ENCODE data around the gene SMCO4.
"Not testable (repeated sequence)": the region's sequence is repeated elsewhere in the genome, so short reads cannot be mapped to it uniquely, and the experiment has no call there.

Gene SMCO4

DNA sequence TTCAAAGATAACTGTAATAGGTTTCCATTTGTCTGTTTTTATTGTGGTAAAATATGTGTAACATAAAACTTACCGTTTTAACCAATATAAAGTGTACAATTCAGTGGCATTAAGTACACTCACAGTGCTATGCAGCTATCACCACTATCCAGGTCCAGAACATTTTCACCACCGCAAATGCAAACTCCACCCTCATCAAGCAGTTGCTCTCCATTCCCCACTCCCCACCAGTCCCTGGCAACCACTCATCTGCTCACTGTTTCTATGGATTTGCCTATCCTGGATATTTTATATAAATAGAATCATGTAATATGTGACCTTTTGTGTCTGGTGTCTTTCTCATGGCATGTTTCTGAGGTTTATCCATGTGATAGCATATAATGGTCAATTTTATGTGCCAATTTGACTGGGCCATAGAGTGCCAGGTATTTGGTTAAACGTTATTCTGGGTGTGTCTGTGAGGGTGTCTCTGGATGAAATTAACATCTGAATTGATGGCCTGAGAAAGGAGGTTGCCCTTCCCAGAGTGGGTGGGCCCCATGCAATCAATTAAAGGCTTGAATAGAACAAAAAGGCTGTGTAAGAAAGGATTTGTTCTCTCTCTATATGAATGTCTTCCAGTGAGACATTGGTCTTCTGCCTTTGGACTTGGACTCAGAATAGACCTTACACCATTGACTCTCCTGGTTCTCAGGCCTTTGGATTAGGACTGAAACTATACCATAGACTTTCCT lies 17.2 kb upstream of the SMCO4 start:
- DNase-seq (ENCODE audit: low read depth), result no peak

DNA sequence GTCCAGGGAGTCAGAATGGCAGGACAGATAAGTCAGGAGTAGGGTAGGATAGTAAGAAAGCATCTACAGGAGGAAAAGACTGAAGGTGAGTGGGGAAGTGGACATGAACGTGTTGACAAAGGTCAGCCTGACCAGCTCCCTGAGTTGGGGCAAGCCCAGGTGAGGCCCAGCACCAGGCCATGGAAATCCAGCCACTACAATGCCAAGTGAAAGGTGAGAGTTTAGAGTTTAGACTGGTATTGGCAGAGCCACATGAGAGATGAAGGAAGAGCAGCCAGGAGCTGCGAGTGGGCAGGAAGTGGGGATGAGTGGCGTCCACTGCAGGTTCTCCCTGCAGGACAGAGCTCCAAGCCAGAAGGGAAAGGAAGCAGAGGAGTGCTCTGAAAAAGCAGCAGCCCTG lies 16.5 kb upstream of the SMCO4 start:
- no peak for DNase-seq (ENCODE audit: low read depth)

DNA sequence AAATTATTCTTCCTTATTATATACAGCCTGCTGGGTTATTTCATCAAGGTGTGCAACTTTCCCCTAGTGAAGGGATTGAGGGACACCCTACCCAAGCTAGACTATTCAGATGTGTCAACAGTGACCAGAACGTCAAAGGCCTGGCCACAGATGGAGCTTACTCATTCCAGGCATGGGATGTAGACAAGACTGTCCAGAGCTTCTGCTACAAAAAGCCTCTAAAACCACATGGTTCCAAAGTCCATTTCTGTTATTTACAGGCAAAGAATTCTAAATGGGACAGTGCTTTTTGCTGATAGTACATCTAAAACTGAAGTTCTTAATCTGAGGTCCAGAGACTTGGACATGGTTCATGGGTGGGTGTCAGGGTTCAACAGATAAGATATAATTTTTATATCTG lies 9.7 kb upstream of the SMCO4 start:
- no peak for DNase-seq (ENCODE audit: low read depth)

DNA sequence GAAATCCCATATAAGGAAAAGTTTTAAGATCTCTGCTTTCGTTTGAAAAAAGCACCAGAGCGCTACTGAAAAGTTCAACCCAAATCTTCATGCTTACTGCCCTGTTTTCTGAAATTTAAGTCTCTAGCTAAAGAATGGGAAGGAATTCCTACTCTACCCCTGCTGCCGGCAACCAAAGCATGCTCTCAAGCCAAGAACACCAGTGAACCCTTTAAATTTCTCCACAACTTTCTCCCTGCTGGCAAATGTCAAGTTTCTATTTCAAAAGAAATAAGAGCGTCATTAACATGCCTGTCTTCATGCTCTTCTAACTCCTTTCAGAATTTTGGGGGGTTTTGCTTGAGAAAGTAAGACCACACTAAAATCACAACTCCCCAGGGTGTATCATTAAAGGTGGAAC lies 6.8 kb upstream of the SMCO4 start:
- no peak for DNase-seq (ENCODE audit: low read depth)

DNA sequence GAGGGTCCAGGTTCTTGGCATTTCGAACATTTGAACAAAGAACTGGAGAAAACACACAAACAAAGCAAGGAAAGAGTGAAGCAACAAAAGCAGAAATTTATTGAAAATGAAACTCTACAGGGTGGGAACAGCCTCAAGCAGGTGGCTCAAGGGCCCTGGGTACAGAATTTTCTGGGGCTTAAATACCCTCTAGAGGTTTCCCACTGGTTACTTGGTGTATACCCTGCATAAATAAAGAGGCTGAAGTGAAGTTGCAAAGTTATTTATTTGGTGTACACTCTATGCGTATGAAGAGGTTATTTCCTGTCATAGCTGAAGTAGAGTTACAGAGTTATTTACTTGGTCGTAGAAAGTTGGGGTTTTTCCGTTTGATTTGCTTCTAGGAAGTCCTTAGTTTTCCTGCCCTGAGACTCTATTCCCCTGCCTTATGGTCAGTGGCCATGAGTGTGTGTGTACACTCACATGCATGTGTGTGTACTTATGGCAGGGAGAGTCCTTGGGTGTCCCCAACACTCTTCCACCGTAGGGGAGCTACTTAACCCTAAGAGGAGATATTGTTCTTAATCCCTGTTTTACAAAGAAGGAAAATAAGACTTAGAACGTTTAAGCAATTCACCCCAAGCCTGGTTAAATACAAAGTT lies 5.6 kb upstream of the SMCO4 start:
- DNase-seq (ENCODE audit: low read depth), result no peak

DNA sequence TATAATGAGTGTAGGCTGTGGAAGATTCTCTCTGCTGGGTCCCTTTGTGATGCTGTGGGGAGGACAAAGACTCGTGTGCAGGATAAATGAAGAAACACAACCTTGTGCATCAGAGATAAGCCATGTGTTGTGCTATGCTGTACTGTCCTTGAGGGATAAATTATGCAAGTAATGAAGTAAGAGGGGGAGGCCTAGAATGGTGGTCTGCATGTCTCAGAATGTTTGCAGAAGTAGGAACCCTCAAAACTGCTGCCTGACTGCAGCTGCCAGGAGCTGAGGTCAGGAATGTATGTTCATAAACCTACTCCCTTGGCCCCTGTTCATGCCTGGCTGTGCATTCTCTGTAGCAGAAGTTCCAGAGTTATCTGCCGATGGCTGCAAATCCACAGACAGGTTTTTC lies 4.6 kb upstream of the SMCO4 start:
- DNase-seq (ENCODE audit: low read depth), result no peak

DNA sequence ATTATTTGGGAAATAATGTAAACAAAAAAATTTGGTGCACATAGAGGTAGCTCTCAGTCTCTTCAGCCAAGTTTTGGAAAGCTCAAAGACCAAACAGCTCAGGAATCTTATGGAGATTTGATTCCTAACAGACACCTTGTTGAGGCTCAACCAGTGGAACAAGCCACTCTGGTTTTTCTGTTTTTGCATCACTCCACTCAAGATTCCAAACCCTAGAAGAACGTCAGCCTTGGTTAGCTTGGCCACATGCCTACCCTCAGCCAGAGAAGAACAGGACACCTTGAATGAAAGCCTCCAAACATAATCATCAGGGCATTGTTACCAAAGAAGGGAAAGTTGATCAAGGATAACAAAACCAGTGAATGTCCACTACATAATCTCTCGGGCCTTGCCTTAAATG lies 3.8 kb upstream of the SMCO4 start:
- no peak for DNase-seq (ENCODE audit: low read depth)

DNA sequence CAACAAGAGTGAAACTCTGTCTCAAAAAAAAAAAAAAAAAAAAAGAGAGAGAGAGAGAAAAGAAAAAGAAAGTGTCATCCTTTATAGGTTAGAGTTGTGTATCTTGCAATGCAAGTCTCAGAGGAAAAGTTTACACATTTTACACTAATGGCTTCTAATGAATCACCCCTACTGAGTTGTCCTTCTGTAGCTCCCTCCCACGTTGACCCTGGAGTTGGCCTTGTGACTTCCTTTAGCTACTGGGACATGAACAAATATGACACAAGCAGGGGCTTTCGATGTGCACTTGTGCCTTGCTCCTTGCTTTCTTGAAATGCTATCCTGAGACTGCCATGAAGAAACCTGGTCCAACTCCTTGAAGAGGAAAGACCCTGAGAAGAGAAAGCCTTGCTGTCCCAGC lies 2.4 kb upstream of the SMCO4 start:
- DNase-seq (ENCODE audit: low read depth), result no peak

DNA sequence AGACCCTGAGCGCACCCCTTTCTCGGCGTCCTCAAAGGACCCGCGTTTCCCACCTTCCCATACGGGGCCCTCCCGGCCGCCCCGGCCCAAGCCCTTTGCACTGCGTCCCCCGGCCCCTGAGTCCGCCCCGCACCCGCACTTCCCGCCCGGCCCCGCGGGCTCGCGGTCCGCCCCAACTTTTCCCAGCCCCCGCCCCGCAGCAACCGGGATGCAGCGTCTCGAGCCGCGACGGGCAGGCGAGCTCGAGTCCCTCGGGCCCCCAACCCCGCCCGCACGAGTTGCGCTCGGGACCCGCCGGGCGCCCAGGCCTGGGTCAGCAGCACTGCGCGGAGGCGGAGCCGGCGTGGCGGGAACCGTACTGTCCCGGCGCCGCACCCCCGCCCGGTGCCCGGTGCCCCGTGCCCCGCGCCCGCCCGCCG lies 371 bp downstream of the SMCO4 start:
- DNase-seq (ENCODE audit: low read depth), result no peak

DNA sequence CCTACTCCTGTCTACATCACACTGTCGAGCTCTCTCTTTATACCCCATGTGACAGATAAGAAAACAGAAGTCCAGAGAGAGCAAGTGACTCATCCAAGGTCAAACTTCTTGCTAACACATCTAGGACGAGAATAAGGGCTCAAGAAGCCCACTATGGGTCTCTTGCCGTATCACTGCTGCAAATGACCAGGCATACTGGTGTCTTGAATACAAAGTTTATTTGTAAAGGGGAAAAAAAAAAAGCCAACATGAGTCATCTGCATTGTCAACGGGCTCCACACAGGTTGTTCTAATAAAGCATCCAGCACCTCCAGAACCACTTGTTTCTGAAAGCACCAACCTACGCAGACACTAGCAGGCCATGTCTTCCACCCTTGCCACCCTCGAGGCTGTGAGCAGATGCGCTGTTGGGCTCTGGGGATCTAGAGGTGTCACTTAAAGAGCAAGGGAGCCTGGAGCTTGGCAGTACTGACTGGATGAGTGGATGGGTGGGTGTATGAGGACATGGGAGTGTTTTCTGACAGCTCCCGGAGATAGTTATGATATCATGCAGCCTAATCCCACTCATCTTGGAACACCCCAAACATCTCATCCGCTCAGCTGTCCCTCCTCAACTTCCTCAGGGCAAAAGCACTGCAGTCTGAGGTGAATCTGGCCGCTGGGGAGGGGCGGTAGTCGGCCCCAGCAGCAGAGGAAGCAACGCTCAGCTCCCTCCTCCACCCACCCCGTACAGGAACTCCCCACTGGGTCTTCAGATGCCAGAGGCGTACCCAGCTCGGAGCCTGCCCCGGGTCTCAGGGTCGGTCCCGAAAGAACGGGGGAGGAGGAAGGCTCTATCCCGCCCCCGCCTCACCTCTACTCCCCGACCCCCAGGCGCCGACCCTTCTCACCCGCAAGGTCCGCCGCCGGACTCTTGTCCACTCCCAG lies 1.0 kb downstream of the SMCO4 start:
- DNase-seq (ENCODE audit: low read depth), result peak; percentile 12

DNA sequence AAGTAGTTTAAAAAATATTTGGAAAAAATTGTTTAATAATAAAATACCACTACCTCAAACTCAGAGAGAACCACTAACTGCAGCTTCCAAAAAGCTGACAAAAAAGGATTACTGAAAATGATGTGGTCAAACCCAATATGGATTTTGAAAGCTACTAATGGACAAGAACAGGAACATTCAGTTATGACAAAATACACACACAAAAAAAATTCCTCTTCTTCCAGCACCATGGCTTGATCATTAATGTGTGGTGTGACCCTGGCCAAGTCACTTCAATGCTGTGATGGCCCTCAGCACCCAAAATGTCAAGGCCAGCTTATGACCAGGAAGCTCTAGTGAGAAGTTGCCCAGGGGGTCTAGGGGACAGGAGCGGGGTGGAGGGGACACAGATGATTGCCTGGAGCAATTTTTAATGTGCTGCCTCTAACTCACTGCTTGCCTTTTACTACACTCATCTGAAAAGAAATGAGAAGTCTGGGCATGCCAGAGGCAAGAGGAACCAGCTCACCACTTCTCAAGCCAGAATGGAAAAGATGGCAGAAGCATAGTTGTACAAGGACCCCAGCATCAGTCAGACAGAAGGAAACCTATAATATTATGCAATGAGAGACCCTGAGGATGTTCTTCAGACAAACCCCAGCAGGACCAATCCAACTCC lies 2.2 kb downstream of the SMCO4 start:
- DNase-seq (ENCODE audit: low read depth), result no peak

DNA sequence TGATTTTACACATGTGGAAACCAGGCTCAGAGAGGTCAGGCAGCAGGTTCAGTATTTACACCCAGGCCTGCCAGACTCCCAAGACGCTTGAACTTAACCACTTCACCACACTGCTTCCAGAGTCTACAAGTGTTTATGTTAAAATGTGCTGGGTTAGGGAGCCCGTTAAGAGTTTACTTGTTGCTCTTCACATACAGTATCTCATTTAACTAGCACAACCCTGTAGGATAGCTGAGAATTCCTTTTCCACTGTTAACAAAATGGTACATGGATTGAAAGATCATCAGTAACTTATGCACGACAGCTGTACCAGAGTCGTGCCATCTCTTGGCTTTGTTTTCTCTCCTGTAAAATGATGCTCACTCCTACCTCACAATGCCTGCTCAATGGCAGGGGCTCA lies 2.9 kb downstream of the SMCO4 start:
- DNase-seq (ENCODE audit: low read depth), result no peak

DNA sequence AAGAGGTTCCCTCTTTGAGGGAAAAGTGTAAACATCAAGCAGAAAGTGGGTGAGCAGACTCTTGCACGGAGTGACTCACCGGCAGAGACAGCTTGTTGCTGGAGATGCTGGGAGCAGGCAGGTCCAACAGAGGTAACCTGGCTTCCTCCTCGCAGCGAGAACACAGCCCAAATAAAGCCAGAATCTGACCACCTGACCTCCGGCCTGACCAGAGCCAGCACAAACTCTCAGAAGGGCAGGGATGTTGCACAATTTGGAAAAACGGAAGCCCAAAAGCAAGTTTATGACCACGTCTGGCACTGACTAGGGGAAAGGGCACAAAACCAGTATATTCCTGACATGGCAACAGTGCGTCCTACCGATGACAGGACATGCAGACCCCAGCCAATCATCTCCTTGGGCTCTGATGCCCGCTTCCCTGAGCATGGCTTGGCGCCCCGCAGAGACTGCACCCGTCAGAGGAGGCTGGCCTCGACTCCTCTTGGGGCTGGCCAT lies 5.4 kb downstream of the SMCO4 start:
- DNase-seq (ENCODE audit: low read depth), result no peak

DNA sequence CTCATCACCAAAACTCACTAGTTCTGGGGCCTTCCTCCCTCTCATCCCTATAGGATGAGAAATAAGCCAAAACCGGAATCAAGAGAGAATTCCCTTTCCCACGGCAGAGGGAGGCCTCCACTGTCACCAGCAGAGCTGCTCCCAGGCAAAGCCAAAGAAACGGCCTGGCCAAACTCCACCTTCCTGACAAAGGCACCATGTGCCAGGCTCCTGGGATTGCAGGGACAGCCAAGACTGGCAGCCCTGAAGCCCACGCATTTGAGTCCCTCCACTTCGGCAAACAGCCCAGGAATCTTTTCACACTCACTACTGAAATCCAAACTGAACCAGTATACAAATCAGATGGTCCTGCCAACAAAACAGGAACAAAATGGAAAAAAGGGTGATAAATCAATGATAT lies 6.1 kb downstream of the SMCO4 start:
- no peak for DNase-seq (ENCODE audit: low read depth)

DNA sequence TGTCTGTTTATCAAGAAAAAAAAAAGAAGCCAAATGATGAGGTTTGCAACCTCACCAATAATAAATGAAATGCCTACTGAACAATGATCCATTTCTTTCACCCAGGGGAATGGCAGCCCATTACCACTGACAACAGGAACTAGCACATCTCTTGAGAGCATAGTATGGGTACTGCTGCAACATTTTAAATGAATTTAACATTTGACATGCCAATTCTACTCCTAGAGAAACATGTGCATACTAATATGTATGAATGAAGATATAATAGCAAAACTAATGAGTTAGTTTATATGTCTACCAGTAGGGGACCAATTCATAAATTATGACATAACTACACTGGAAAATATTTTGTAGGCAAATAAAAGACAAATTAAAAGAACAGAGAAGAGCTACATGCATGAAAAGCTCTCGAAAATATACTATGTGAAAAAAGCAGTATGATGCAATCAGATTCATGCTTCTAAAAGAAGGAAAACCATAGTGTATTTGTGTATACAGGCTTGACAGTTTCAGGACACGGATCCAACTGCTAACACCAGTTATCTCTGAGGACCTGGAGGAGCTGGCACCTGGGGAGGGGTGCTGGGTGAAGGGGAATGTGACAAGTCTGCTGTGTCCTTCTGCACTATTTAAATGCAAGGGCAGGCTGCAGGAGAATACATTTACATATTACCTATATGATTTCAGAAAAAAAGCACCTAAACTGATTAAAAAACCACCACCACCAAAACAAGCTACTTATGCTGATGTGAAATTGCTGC lies 6.9 kb downstream of the SMCO4 start:
- no peak for DNase-seq (ENCODE audit: low read depth)

DNA sequence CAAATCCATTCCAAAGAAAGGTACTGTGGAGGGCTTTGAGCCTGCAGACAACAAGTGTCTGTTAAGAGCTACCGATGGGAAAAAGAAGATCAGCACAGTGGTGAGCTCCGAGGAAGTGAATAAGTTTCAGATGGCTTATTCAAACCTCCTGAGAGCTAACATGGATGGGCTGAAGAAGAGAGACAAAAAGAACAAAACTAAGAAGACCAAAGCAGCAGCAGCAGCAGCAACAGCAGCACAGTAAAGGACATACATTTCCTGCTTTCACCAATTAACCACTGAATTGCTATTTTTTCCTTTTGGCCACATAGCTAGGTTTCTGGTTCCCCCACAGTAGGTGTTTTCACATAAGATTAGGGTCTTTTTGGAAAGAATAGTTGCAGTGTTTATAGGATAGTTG lies 7.6 kb downstream of the SMCO4 start:
- not testable (repeated sequence) for DNase-seq (ENCODE audit: low read depth)

DNA sequence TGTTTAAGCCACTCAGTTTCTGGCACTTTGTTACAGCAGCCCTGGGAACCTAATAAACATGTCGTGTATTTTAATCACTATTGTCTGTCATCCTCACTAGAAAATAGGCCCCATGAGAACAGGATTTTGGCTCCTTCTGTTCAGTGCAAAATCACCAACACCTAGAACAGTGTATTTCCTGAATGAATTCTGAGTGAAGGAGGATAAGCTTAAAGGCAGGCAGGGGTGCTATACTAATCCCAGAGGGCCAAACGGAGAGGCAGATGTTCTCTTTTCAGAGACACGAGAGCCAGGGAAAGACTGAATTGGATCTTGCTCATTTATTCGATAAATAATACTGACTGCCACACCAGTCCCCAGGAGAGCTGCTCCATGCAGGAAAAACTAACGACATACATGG lies 10.4 kb downstream of the SMCO4 start:
- no peak for DNase-seq (ENCODE audit: low read depth)

DNA sequence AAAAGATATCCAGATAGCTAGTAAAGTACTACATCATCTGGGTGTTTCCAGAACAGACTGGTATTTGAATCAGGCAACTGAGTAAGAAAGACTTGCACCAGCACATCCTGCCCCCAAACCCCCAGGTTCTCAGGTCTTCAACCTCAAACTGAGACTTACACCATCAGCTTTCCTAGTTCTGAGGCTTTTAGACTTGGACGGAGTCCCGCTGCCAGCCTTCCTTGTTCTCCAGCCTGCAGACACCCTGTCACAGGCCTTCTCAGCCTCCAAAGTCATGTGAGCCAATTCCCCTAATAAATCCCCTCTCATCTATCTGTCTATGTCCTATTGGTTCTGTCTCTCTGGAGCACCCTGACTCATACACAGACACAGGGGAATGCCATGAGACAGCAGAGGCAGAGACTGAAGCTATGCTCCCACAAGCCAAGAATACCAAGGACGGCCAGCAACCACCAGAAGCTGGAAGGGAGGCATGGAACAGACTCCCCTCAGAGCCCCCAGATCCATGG lies 10.9 kb downstream of the SMCO4 start:
- DNase-seq (ENCODE audit: low read depth), result no peak

DNA sequence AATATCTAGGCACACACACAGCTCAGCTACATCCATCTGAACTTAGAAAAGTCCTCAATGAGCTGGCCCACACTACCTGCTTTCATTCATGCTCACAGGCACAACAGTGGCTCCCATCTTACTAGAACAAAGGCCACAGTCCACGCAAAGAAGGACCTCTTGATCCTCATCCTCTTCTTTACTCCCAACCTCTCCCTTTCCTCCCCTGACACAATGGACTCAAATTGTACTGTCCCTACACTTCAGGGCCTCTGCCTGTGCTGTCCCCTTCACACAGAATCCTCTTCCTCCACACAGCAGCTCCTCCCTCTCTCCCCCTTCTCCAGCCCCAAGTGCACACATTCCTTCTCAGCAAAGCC lies 12.7 kb downstream of the SMCO4 start:
- no peak for DNase-seq (ENCODE audit: low read depth)

DNA sequence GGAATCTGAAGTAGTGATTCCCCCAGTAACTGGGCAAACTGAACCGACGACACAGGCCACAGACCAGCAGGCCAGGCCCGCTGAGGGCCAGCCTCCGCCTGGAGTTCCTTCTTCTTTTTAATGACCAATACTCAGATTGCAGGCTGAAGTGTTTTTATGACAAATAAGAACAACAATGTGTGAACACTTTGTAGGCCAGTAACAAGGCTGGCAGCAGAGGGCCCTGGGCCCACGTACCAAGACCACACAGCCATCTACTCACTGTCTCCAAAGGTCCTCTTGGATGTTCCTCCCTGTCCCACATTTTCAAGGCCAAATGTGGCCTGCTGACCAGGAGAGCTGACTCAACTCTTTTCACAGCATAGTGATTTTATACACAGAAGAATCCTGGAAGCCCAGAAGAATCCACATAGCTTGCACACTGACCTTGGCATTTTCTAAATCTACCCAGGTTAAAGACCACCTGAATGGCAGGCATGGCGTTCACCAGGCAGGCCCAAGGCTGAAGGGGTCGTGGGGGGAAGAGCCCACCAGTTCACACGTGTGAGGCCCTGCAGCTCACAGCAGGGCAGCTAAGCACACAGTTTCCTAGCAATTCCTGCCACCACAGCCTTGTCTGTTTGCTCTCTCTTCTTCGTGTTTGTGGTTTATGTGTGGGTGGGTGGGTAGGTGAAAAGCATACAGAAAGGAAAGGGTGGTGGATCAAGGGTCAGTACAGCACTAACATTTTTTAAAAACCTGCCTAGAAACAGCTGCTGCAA lies 13.3 kb downstream of the SMCO4 start:
- no peak for DNase-seq (ENCODE audit: low read depth)
